IPS-NIHi11 (cell line): Measurements from ENCODE around the gene RDH13.
"Not testable (repeated sequence)": the region's sequence is repeated elsewhere in the genome, so short reads cannot be mapped to it uniquely, and the experiment has no call there.

Experiments
- DNase-seq: peaks from one replicate; pipeline ENCODE4 v3.0.0; 2012; ENCODE audit warnings: mixed read lengths, low spot score

RDH13 gene

DNA sequence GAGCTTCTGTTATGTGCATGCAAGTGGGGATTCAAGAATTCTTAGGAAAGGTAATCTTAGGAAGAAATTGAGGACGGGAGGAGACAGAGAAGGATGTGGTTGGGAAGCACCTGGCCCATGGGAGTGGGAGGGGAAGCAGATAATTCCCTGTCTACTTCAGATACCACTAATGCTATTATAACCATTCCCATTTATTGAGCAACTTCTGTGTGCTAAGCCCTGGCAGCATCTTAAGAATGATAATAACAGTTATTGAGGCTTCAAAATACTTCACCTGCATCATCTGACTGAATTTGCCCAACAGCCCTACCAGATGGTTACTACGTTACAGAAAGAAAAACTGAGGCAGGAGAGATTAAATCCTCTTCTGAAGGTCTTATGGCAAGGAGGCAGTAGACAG is 14.2 kb upstream of the RDH13 start:
- DNase-seq: no peak

DNA sequence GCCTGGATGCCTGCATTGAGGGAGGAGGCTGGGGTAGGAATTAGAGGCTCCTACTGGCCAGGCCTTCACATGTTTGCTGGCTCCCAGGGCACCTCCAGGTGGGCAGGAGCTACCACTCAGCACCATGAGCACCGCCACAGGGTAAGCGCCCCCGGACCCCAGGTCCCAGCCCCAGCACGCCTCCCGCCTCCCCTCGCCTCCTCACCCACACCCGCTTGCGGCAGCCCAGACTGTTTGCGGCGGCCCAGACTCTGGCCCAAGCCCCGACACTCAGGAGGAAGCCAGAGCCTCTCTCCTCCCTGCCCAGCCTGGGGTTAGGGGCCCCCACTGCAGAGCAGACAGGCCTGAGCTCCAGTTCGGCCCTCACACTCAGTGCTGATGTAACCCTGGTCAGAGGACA is 13.4 kb upstream of the RDH13 start:
- no peak for DNase-seq

DNA sequence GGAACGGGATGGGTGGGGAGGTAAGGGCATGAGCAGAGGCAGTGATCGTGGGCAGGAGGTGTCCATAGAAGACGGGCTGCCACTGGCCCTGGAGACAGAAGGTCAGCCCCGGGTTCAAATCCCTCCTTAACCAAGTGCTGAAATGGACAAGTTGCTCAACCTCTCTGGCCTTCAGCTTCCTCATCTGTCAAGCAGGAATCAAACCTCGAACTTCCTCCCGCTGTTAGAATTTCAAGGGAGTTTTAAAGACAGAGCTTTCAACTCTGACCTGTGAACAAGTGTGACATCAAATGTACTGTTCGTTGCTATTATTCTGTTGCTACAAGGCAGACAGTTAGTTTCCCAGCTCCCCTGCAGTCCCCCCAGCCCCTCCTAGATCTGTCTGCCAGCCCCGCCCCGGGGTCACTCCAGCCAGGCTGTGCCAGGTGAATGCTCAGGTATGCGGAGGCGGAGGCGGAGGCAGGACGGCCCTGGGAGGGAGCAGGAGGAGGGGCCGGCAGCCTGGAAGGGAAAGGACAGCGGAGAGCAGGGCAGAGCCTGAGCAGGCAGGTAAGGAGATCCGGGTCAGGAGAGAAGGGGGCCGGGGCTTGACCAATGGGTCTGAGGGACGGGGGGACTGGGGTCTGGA is 12.5 kb upstream of the RDH13 start, which contains the start of gene EPS8L1:
Gene EPS8L1 (plus strand): TSS at position 499 of the 628 bp plus-strand sequence. CDS start 576 bp downstream, outside the sequence.
- DNase-seq: peak; percentile 81

DNA sequence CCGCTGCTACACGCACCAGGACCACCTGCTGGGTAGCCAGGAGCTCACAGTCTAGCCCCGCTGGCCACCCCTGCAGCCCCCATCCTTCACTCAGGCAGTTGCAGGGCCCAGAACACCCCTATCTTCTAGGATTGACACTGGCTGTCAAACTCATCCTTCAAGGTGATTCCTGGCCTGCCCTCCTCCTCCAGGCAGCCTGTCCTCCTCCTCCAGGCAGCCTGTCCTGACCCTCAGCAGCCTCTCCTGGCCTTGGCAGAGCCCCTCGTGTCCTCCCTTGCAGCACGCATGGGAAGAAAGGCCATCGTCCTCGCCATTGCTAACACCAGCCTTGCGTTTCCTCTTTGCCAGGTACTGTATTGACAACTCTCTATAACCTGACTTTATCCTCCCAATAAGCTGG is 9.0 kb upstream of the RDH13 start:
- no peak for DNase-seq

DNA sequence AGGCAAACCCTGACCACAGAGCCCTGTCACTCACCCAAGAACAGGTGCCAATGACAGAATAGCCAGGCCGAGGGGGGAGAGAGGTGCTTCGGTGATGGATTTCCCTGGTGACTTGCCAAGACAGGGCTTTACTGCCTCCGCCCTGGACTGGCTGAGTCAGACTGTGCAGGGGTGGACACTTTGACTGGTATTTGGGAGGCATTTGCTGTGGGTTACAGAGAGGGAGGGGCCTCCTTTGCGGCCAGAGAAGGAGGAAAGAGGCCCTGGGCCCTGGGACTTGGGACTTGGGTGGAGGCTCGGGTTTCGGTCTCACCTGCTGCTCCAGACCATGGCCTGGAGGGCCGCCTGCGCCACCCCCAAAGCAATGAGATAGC is 8.2 kb upstream of the RDH13 start:
- DNase-seq: no peak

DNA sequence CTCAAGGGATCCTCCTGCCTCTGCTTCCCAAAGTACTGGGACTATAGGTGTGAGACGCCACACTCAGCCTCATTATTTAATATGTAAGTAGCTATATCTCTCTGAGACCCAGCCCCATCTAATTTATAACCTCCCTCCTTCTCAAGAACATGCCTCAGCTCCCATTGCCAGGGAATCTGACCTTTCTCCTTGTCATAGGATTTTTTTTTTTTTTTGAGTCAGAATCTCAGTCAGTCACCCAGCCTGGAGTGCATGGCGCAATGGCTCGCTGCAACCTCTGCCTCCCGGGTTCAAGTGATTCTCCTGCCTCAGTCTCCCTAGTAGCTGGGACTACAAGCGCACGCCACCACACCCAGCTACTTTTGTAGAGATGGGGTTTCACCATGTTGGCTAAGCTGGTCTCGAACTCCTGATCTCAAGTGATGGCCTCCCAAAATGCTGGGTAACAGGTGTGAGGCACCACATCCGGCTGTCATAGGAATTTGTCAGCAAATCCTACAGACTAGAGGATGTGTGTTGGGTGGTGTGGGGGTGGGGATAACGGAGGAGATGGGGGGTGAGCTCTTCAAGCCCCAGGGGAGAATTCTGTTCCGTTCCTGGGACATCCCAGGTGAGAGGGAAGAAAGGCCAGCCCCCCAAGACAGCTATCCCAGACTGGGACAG is 7.6 kb upstream of the RDH13 start:
- DNase-seq: no peak

DNA sequence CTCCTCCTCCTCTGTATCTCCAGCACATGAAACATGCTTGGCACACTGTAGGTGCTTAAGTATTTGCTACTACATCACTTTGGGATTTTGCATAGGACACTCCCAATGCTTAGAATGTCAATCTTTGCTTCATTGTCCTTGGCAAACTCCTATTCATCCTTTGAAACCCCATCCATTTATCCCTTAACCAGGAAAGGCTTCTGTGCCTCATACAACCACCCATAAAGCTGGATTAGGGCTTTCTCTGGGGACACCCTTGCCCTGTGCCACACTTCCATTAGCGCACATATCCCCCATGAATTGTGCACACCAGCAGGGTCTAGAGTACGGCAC is 6.9 kb upstream of the RDH13 start:
- DNase-seq: no peak

DNA sequence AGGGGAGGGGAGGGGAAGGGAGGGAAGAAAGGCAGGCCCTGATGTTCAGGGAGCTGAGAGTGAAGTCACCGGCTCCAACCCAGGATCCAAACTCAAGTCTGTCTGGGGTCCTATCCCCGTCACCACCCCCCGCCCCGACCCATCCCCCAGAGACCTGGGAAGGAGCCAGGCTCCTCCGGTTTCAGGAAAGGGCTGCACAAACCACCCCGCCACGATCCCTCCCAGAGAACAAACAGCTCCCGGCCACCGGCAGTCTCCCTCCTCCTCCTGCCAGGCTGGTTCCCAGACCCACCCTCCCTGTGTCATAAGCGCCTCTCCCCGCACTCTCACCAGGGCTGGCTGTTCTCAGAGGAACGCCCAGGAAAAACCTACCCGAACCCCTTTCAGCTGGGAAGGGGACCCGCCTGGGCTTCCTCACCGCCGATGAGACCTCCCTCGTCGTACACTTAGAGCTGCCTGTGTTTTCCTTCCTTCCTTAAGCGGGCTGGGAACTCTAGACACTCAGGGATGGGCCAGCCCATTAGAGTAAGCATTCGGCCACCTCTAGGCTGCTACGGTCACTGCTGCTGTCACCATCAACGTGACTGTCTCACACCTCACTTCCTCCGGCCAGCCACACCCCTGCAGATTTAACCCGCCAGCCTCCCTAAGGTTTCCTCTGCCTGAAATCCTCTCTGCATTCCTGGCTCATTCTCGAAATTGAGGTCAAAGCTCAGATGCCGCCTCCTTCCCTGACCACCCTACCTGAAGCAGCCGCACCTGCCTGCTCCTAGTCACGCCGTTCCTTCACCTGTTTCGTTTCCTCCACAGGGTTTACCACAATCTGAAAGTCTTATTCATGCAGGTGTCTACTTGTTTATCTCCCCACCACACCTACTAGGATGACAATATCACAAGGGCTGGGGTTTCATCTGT is 6.3 kb upstream of the RDH13 start:
- DNase-seq: peak; percentile 53

DNA sequence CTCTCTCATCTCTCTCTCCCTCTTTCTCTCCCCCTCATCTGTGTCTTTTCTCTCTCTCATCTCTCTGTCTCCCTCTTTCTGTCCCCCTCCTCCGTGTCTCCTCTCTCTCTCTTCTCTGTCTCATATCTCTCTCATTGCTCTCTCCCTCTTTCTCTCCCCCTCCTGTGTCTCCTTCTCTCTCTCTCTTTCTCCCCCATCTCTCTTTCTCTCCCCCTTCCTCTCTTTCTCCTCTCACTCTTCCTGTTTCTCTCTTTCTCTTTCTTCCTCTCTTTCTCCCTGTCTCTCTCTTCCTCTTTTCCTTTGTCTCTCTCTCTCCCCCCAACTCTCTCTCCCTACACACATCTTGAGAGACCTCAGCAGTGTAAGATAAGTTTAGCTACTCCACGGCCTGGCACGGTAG is 4.9 kb upstream of the RDH13 start:
- no peak for DNase-seq

DNA sequence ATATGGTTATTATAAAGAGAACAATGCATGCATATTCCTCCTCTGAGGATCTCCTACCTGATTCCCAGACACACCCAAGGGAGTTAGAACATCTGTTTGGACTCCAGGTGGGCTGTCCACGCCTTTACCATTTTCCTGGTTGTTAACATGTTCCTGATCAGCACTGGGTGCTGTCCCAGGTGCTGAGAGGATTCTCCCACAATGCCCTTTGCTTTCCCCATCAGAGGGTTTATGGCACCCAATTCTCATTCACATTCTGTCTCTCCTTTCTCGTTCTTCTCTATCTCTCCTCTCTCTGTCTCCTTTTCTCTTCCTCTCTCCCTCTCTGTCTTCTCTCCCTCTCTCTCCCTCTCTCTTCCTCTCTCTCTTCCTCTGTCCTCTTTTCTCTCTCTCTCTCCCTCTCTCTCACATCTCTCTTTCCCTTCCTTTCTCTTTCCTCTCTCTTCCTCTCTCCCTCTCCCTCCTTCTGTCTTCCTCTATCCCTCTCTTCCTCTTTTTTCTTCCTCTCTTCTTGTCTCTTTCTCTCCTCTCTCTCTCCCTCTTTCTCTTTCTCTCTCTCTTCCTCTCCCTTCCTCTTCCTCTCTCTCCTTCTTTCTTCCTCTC is 3.3 kb upstream of the RDH13 start:
- DNase-seq: no peak

DNA sequence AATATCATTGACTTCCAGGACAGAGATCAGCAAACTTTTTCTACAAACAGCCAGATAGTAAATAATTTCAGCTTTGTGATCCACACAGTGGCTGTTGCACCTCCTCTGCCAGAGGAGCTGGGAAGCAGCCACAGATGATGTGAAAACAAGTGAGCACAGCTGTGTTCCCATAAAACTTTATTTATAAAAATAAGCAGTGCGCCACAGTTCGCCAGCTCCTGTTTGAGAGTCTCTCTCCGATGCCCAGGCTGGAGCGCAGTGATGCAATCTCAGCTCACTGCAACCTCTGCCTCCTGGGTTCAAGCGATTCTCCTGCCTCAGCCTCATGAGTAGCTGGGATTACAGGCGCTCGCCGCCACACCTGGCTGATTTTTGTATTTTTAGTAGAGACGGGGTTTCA is 2.6 kb upstream of the RDH13 start:
- DNase-seq: not testable (repeated sequence)

DNA sequence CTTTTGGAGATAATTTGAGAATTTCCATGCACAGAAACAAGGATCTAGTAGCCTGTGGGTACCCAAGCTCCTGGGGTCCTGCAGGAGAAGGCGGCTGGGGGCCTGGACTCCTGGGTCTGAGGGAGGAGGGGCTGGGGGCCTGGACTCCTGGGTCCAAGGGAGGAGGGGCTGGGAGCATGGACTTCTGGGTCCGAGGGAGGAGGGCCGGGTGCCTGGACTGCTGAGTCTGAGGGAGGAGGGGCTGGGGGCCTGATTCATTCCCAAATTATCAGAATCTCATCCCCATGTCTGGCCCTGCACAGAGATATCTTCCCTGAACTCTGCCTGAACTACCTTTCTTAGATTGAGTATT is 520 bp upstream of the RDH13 start:
- DNase-seq: no peak

DNA sequence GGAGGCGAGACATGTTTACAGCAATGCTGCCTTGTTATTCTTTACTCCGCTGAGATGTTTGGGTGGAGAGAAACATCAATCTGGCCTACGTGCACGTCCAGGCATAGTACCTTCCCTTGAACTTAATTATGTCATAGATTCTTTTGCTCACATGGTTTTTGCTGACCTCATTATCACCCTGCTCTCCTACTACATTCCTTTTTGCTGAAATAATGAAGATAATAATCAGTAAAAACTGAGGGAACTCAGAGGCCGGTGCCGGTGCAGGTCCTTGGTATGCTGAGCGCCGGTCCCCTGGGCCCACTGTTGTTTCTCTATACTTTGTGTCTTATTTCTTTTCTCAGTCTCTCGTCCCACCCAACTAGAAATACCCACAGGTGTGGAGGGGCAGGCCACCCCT is 2.7 kb downstream of the RDH13 start:
- DNase-seq: not testable (repeated sequence)

DNA sequence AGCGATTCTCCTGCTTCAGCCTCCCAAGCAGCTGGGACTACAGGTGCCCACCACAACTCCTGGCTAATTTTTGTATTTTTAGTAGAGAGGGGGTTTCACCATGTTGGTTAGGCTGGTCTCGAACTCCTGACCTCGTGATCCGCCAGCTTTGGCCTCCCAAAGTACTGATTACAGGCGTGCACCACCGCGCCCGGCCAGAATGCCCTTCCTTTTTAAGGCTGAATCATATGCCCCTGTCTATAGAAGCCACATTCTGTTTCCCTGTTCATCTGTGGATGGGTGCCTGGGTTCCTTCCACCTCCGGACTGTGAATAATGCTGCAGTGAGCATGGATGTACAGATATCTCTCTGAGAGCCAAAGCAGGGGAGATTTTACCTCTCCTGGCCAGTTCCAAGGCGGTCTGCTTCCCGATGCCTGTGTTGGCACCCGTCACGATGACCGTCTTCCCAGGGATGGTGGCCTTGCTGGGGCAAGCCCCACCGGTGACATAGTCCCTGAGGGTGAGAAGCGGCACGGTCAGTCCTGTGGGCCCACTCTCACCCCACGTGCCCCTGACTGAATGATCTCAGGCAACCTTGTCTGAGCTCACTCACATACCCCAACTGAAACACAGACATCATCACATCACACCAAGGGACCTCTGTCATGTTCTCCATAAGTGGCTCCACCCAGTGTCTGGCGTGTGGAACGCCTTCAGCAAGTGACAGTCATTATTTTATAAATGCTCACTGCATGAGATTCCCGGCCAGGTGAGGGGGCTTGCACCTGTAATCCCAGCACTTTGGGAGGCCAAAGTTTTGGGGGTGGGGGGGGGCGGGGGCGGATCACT is 4.0 kb downstream of the RDH13 start:
- DNase-seq: no peak

DNA sequence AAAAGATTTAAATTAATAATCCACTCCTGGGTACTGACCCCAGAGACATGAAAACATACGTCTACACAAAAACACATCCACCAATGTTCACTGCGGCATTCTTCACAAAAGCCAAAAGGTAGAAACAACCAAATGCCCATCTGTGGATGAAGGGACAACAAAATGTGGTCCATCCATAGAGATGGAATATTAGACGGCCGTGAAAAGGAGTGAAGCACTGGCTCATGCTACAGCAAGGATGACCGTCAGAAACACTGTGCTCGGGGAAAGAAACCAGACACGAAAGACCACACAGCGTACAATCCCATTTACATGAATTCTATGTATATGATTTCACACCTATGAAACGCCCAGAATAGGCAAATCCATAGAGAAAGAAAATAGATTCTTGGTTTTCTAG is 6.1 kb downstream of the RDH13 start:
- no peak for DNase-seq

DNA sequence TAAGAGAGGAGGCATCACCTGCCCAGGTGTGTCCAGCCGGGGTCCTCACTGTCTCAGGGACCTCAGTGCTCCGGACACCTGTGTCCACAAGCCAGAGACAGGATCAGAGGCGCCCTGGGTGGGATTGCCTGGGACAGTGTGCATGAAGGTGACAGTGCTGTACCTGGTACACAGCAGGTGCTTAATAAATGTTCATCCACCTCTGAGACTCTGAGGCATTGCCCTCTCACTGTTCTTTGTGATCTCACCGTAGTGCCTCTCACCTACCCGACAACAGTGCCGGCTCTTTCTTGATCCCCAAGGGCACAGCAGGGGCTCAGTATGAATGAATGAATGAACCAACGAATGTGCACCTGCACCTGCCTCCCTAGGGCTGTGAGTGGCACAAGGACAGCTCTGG is 9.2 kb downstream of the RDH13 start:
- DNase-seq: no peak

DNA sequence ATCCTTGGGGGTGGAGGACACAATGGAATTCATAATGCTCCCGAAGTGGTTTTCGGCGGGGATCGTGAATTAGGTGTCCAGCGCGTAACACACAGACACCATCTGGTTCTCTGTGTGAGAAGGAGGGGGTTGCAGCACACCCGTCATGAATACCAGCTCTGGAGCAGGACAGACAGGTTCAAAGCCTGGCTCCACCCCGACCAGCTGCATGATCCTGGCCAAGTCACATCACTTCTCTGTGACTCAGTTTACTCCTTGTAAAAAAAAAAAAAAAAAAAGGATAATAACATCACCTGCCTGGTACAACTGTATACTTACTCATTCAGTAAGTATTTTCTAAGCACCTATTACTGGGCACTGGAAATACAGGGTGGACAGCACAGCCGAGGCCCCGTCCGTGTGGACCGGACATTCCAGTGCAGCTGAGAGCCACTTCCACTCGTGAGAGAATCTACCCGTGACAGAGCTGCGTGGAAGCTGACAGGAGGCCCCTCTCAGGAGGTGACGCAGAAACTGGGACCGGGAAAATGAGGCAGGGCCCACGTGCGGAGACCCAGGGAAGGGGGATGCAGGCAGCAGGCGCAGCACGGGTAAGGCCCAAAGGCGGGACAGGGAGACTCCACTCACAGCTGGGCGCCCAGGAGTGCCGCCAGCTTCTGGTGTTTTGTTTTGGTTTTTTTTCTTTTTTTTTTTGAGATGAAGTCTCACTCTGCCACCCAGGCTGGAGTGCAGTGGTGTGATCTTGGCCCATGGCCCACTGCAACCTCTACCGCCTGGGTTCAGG is 12.0 kb downstream of the RDH13 start:
- no peak for DNase-seq

DNA sequence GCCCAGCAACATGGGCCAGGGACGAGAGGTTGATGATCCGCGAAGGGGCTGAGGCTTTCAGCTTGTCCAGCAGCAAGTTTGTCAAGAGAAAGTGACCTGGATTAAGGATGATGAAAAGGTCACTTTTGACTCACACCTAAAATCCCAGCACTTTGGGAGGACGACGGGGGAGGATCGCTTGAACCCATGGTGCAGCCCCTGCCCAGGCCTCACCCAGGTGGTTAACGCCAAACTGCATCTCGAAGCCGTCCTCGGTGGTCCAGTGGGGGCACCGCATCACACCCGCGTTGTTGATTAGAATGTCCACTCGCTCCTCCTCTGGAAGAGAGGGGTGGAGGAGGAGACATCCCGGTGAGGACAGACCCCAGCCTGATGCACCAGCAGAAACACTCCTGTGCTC is 14.5 kb downstream of the RDH13 start:
- no peak for DNase-seq

DNA sequence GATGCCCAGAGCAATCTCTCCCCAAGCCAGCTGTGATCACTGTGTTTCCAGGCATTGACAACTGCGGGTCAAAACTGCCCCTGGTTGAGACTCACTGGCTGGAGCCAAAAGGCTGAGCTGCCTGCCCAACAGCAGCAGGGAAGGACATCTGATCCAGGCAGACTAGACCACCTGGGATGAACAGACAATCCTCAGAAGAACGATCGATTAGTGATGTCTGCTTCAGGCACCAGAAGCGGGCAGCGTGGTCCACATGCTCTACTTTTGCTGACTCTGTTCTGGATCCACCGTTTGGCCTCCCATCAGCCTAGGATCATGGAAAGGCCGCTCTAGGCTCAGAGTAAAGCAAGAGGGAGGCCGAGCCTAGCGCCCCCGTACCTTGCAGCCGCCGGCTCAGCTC is 15.0 kb downstream of the RDH13 start:
- no peak for DNase-seq

DNA sequence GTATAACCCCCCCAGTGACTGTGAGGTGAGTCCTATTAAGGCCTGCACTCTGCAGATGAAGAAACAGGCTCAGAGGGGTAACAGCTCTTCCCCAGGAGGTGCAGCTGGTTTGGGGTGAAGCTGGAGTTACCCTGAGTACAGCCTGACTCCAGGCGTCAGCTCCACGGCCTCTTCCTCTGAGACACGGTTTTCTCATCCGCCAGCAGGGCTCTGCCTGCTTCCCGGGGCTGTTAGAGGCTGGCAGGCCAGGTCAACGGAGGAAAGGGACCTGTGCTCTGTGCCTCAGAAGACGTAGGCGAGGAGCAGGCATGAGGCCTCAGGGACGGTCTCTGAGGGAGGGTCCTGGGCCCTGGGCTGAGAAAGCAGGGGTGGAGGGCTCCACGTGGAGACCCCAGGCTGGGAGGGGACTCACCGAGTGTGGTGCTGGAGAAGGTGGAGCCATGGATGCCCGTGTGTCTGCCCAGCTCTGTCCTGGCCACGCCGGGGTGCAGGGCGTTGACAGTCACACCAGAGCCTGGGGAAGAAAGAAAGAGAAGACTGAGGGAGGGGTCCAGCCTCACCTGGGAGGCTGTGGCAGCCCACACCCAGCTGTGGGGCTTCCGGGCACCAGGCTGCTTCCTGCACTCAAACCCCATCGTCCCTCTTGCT is 15.8 kb downstream of the RDH13 start:
- no peak for DNase-seq
